ENCODE measurements around the gene PABPC1L2A. TPM values are rescaled to one million over a fixed set of nuclear protein-coding genes. Genes with fewer than 3 reads are reported as not detected.
"Not testable (repeated sequence)": the region's sequence is repeated elsewhere in the genome, so short reads cannot be mapped to it uniquely, and the experiment has no call there.

The PABPC1L2A gene
- total RNA-seq, 1 experiment from 2014 or later, result 0.52 TPM

DNA sequence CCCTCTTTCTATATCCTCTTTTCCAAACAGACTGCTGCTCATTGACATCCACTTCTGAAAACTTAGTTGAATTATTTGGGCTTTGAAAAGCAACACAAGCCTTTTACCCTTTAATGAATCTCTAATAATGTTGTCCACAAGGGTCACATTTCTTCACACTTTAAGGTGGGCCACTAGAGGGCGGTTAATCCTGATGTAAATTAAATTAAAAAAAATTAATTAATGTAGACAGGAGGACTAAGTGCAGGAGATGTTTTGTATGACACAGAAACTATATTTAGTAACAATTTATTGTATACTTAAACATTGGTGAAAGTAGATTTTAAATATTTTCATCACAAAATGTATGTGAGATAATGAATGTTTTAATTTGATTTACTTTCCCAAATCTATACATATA, 7.5 kb upstream of the PABPC1L2A start:
- not testable (repeated sequence) for H4K20me1 ChIP-seq (ENCODE audit: control insufficient read depth, insufficient read depth, insufficient read length); H3K23ac ChIP-seq (ENCODE audit: insufficient read length, low read depth, low read length); H3K4me1 Mint-ChIP-seq; H3K4me3 Mint-ChIP-seq; H3K14ac ChIP-seq (ENCODE audit: insufficient read depth, low read length); H3K27me3 Mint-ChIP-seq (ENCODE audit: low read depth); H3K79me2 ChIP-seq (ENCODE audit: insufficient read depth, low read length); H3K9me3 ChIP-seq (ENCODE audit: control insufficient read depth, low read depth, low read length); H3K4me2 ChIP-seq (ENCODE audit: insufficient read depth, insufficient read length, low read length); H3K9ac ChIP-seq (ENCODE audit: extremely low read depth, insufficient read length, low read length); H3K56ac ChIP-seq (ENCODE audit: insufficient read length, low read depth, low read length); H2AFZ ChIP-seq (ENCODE audit: low read length); H2BK120ac ChIP-seq (ENCODE audit: low read depth, low read length, poor library complexity, severe bottlenecking); H2BK15ac ChIP-seq (ENCODE audit: low read depth, low read length); H3K18ac ChIP-seq (ENCODE audit: insufficient read length, low read depth, low read length); H2BK20ac ChIP-seq (ENCODE audit: low read depth, low read length, poor library complexity, severe bottlenecking); H3K4me1 ChIP-seq (ENCODE audit: insufficient read depth, low read length); H2BK12ac ChIP-seq (ENCODE audit: insufficient read length, low read depth, low read length); DNase-seq; H3K79me1 ChIP-seq (ENCODE audit: insufficient read depth, low read depth, low read length, poor library complexity, severe bottlenecking); H3K27ac ChIP-seq (ENCODE audit: insufficient read length, low read depth, low read length); H4K8ac ChIP-seq (replicated peaks; ENCODE audit: insufficient read length, low read depth, low read length); H3K23me2 ChIP-seq (ENCODE audit: insufficient read length, low read depth, low read length, poor library complexity, severe bottlenecking); H2BK5ac ChIP-seq (ENCODE audit: insufficient read length, low read length); H4K91ac ChIP-seq (ENCODE audit: insufficient read length, low read depth, low read length); H2AK5ac ChIP-seq (ENCODE audit: insufficient read length, low read length); H3K4ac ChIP-seq (ENCODE audit: low read depth, low read length); H4K5ac ChIP-seq (ENCODE audit: insufficient read length, low read depth, low read length); H3K36me3 Mint-ChIP-seq (ENCODE audit: insufficient read depth in 1 of 3, low read depth in 3 of 3); H3K27ac Mint-ChIP-seq; H3K27me3 ChIP-seq (ENCODE audit: insufficient read depth, low read length); H3T11ph ChIP-seq (ENCODE audit: low read length)
- TF ChIP-seq, protein P1, sequence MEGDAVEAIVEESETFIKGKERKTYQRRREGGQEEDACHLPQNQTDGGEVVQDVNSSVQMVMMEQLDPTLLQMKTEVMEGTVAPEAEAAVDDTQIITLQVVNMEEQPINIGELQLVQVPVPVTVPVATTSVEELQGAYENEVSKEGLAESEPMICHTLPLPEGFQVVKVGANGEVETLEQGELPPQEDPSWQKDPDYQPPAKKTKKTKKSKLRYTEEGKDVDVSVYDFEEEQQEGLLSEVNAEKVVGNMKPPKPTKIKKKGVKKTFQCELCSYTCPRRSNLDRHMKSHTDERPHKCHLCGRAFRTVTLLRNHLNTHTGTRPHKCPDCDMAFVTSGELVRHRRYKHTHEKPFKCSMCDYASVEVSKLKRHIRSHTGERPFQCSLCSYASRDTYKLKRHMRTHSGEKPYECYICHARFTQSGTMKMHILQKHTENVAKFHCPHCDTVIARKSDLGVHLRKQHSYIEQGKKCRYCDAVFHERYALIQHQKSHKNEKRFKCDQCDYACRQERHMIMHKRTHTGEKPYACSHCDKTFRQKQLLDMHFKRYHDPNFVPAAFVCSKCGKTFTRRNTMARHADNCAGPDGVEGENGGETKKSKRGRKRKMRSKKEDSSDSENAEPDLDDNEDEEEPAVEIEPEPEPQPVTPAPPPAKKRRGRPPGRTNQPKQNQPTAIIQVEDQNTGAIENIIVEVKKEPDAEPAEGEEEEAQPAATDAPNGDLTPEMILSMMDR (conservative IDR thresholded peaks at IDR 0.05), result peak; percentile 55; the same call in 2 of the 3 replicates
- no CpG with 5 or more reads among the region's 1 CpG for WGBS (ENCODE audit: extremely low coverage, insufficient read length, low lambda C conversion rate)
- H3K9me3 Mint-ChIP-seq, result peaks cover 12 to 18% of the 10 kb centered on the region in 2 experiments

DNA sequence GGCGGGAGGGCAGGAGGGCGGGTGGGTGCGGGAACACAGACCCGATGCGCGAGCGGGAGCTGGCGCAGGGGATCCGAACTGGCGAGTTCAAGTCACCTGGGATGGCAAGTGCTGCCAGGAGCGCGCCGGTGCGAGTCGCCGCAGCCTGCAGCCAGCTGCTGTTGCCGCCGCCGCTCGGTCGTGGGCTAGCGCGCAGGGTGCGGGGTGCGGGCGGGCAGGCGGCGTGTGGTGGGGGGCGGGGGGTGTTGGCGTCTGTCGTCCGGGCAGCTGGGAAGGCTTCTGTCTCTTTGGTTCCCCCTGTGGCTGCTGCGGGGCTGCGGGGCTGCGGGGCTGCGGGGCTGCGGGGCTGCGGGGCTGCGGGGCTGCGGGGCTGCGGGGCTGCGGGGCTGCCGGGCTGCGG, 572 bp upstream of the PABPC1L2A start:
- H3K36me3 Mint-ChIP-seq (ENCODE audit: insufficient read depth in 1 of 3, low read depth in 3 of 3); H2BK120ac ChIP-seq (ENCODE audit: low read depth, low read length, poor library complexity, severe bottlenecking); H3K4me2 ChIP-seq (ENCODE audit: insufficient read depth, insufficient read length, low read length); H3K23ac ChIP-seq (ENCODE audit: insufficient read length, low read depth, low read length); H4K91ac ChIP-seq (ENCODE audit: insufficient read length, low read depth, low read length); H2BK12ac ChIP-seq (ENCODE audit: insufficient read length, low read depth, low read length); H2BK15ac ChIP-seq (ENCODE audit: low read depth, low read length); H4K20me1 ChIP-seq (ENCODE audit: control insufficient read depth, insufficient read depth, insufficient read length); H3K18ac ChIP-seq (ENCODE audit: insufficient read length, low read depth, low read length); H4K5ac ChIP-seq (ENCODE audit: insufficient read length, low read depth, low read length); H4K8ac ChIP-seq (replicated peaks; ENCODE audit: insufficient read length, low read depth, low read length); H3K27me3 ChIP-seq (ENCODE audit: insufficient read depth, low read length); H3K4me3 Mint-ChIP-seq; H3K23me2 ChIP-seq (ENCODE audit: insufficient read length, low read depth, low read length, poor library complexity, severe bottlenecking); H3K4me1 ChIP-seq (ENCODE audit: insufficient read depth, low read length); H3K14ac ChIP-seq (ENCODE audit: insufficient read depth, low read length); H2BK20ac ChIP-seq (ENCODE audit: low read depth, low read length, poor library complexity, severe bottlenecking); H3K27ac ChIP-seq (ENCODE audit: insufficient read length, low read depth, low read length); H2BK5ac ChIP-seq (ENCODE audit: insufficient read length, low read length); H3K9me3 ChIP-seq (ENCODE audit: control insufficient read depth, low read depth, low read length); H3K27ac Mint-ChIP-seq; H3K4ac ChIP-seq (ENCODE audit: low read depth, low read length); H2AK5ac ChIP-seq (ENCODE audit: insufficient read length, low read length); H3K56ac ChIP-seq (ENCODE audit: insufficient read length, low read depth, low read length); H3K79me1 ChIP-seq (ENCODE audit: insufficient read depth, low read depth, low read length, poor library complexity, severe bottlenecking); H3K79me2 ChIP-seq (ENCODE audit: insufficient read depth, low read length); H3K9ac ChIP-seq (ENCODE audit: extremely low read depth, insufficient read length, low read length); H3T11ph ChIP-seq (ENCODE audit: low read length); H3K4me1 Mint-ChIP-seq; H2AFZ ChIP-seq (ENCODE audit: low read length); DNase-seq: not testable (repeated sequence)
- no CpG with 5 or more reads among the region's 44 CpGs for WGBS (ENCODE audit: extremely low coverage, insufficient read length, low lambda C conversion rate)
- peaks cover 10 to 12% of the 10 kb centered on the region in 2 experiments for H3K9me3 Mint-ChIP-seq
- peaks cover 17% of the 10 kb centered on the region for H3K27me3 Mint-ChIP-seq (ENCODE audit: low read depth)

All from H9 (cell line).